C4-2B (cell line): ENCODE measurements around the gene CA5A.
"Not testable (repeated sequence)": the region's sequence is repeated elsewhere in the genome, so short reads cannot be mapped to it uniquely, and the experiment has no call there.

Source experiments
- H3K27ac ChIP-seq: fragments of 450-650 bp; 2 replicates; pipeline ENCODE4 v1.5.1; 2017
- CTCF ChIP-seq: fragments of 450-650 bp; conservative IDR thresholded peaks from 2 replicates; pipeline ENCODE4 v1.5.1; 2017; ENCODE audit warnings: mild to moderate bottlenecking
- ZFX ChIP-seq: fragments of 450-650 bp; IDR thresholded peaks from 2 replicates; pipeline ENCODE4 v1.6.1; 2017

CA5A gene

DNA sequence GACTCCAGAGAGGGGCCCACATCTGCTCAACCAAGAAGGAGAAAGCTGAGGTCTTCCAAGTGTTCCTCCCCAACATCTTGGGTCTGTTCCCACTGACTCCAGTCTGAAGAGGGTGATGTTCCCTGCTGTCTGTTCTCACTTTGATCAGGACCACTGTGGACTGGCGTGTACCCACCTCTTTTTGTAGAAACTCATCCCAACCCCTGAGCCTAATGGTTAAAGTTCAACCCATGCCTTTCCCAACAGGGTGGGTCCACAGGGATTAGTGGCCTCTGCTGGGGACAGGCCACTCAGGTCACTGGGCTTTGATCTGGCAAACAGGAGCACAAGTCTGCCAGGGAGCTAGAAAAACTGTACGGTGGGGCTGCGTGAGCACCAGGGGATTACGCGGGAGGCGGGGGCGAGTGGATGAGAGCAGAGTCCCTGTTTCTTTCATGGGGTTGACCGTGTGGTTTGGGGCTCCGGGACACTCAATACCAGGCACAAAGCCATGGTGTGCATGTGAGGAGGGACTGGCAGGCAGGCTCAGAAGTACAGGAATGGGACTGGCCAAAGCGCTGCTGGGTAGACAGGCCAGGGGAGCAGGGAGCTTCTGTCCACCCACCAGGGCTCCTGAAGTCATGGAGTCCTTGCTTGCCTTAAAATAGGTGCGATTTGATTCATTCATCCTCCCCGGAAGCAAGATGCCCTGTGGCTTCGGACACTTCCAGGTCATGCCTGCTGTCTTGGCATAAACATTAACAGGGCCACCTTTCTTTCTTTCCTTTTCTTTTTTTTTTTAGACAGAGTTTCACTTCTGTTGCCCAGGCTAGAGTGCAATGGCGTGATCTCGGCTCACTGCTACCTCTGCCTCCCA is at the start of gene CA5A:
Gene CA5A (minus strand): TSS at position 155 of the 856 bp plus-strand sequence. CDS start 79 bp downstream, at position 76.
- H3K27ac ChIP-seq, result no peak within 1 kb of the TSS
- TF ChIP-seq CTCF, result no peak
- no peak for TF ChIP-seq ZFX

- H3K27ac ChIP-seq, result not testable (repeated sequence)
Measured at GRCh38 chr16:87985493-87985892, 49.2 kb upstream of the CA5A start.

GRCh38 chr16:87984632-87985267 is 48.4 kb upstream of the CA5A start:
- no peak overlapping the region for H3K27ac ChIP-seq
- TF ChIP-seq CTCF (no peak), ZFX (no peak)

- not testable (repeated sequence) for H3K27ac ChIP-seq
Measured at GRCh38 chr16:87984180-87984579, 47.9 kb upstream of the CA5A start.

GRCh38 chr16:87983737-87984097 is 47.4 kb upstream of the CA5A start:
- H3K27ac ChIP-seq, result not testable (repeated sequence)
- 0 out of 2 replicates have a peak, but pooled peaks have one; percentile 30 for TF ChIP-seq CTCF

- TF ChIP-seq CTCF, result peak; percentile 39
- not testable (repeated sequence) for H3K27ac ChIP-seq
Measured at GRCh38 chr16:87983072-87983736, 46.9 kb upstream of the CA5A start.

GRCh38 chr16:87982581-87983041 is 46.3 kb upstream of the CA5A start:
- no peak overlapping the region for H3K27ac ChIP-seq
- no peak for TF ChIP-seq CTCF

- H3K27ac ChIP-seq, result not testable (repeated sequence)
Measured at GRCh38 chr16:87981376-87981775, 45.0 kb upstream of the CA5A start.

GRCh38 chr16:87979911-87980630 is 43.7 kb upstream of the CA5A start:
- H3K27ac ChIP-seq, result not testable (repeated sequence)
